ENCODE measurements around the gene DISC1. TPM values are rescaled to one million over a fixed set of nuclear protein-coding genes. Genes with fewer than 3 reads are reported as not detected.

Gene DISC1
- polyA plus RNA-seq, 1 donor from 2014 or later: 0.84 TPM

DNA sequence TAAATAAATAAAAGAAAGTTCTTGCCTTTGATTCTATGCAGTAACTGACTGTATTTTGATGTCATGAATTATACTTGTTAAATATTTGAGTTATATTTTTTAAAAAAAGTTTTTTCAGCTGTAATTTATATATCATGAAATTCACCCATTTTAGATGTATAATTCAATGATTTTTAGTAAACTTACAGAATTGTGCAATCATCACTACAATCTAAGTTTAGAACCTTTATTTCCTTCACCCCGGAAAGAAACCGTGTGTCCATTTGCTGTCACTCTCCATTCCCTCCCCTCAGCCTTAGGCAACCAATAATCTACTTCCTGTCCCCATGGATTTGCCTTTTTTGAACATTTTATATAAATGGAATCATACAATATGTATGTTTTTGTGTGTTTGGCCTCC is 32.5 kb upstream of the DISC1 start:
- Histone ChIP-seq H3K36me3 (ENCODE audit: insufficient read depth, low read length) (no peaks in the 10 kb centered on the region), H3F3A (ENCODE audit: insufficient read depth, low read length, poor library complexity, severe bottlenecking) (no peaks in the 10 kb centered on the region)
- TF ChIP-seq POLR2AphosphoS5 (IDR thresholded peaks at IDR 0.05) (no peak), EP300 (conservative IDR thresholded peaks at IDR 0.05; ENCODE audit: poor library complexity, severe bottlenecking) (no peak), RAD21 (conservative IDR thresholded peaks at IDR 0.05) (no peak), TAF1 (IDR thresholded peaks at IDR 0.05; ENCODE audit: low read depth) (no peak)

DNA sequence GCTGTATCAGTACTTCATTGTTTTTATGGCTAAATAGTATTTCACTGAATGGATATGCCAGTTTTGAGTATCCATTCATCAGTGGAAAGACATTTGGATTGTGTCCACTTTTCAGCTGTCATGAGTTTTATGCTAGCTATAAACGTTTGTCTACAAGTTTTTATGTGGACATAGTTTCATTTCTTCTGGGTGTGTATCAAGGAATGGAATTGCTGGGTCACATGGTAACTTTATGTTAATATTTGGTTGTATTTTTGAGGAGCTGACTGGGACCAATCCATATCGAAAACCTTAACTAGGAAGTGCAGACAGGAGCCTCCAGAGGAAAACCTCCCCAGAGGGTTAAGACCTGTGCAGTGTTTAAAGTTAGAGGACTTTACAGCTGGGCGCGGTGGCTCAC is 31.8 kb upstream of the DISC1 start:
- no peak overlapping the region for H3K4me2 ChIP-seq (ENCODE audit: low read length)
- H3F3A ChIP-seq (ENCODE audit: insufficient read depth, low read length, poor library complexity, severe bottlenecking): no peaks in the 10 kb centered on the region

More for the DNA sequence above, 32.5 kb upstream of the DISC1 start:
- H3K27me3 ChIP-seq (ENCODE audit: insufficient read depth, low read depth, low read length): no peaks in the 10 kb centered on the region
- no peak overlapping the region for H3K27ac ChIP-seq (ENCODE audit: low read length)
- H3K9me2 ChIP-seq (ENCODE audit: insufficient read depth, low read length): no peaks in the 10 kb centered on the region
- H3K4me2 ChIP-seq (ENCODE audit: low read length): no peak overlapping the region
- no peak overlapping the region for H2AFZ ChIP-seq (ENCODE audit: low read depth, low read length)
- H4K20me1 ChIP-seq (ENCODE audit: insufficient read depth): no peaks in the 10 kb centered on the region
- no peak overlapping the region for H3K4me3 ChIP-seq (ENCODE audit: low read length)
- no peak overlapping the region for H3K9ac ChIP-seq (ENCODE audit: low read length)
- no peaks in the 10 kb centered on the region for H3K9me3 ChIP-seq (ENCODE audit: low read length)
- H3K79me2 ChIP-seq (replicated peaks; ENCODE audit: insufficient read depth, low read length): no peaks in the 10 kb centered on the region

More for the DNA sequence above, 31.8 kb upstream of the DISC1 start:
- H3K79me2 ChIP-seq (replicated peaks; ENCODE audit: insufficient read depth, low read length): no peaks in the 10 kb centered on the region
- no peaks in the 10 kb centered on the region for H3K27me3 ChIP-seq (ENCODE audit: insufficient read depth, low read depth, low read length)
- no peak overlapping the region for H3K9ac ChIP-seq (ENCODE audit: low read length)
- H3K27ac ChIP-seq (ENCODE audit: low read length): no peak overlapping the region
- TF ChIP-seq, protein P1, sequence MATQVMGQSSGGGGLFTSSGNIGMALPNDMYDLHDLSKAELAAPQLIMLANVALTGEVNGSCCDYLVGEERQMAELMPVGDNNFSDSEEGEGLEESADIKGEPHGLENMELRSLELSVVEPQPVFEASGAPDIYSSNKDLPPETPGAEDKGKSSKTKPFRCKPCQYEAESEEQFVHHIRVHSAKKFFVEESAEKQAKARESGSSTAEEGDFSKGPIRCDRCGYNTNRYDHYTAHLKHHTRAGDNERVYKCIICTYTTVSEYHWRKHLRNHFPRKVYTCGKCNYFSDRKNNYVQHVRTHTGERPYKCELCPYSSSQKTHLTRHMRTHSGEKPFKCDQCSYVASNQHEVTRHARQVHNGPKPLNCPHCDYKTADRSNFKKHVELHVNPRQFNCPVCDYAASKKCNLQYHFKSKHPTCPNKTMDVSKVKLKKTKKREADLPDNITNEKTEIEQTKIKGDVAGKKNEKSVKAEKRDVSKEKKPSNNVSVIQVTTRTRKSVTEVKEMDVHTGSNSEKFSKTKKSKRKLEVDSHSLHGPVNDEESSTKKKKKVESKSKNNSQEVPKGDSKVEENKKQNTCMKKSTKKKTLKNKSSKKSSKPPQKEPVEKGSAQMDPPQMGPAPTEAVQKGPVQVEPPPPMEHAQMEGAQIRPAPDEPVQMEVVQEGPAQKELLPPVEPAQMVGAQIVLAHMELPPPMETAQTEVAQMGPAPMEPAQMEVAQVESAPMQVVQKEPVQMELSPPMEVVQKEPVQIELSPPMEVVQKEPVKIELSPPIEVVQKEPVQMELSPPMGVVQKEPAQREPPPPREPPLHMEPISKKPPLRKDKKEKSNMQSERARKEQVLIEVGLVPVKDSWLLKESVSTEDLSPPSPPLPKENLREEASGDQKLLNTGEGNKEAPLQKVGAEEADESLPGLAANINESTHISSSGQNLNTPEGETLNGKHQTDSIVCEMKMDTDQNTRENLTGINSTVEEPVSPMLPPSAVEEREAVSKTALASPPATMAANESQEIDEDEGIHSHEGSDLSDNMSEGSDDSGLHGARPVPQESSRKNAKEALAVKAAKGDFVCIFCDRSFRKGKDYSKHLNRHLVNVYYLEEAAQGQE (IDR thresholded peaks at IDR 0.05; ENCODE audit: borderline replicate concordance): no peak
- TF ChIP-seq SMC3 (conservative IDR thresholded peaks at IDR 0.05; ENCODE audit: poor library complexity) (no peak), RAD21 (conservative IDR thresholded peaks at IDR 0.05) (no peak), EP300 (conservative IDR thresholded peaks at IDR 0.05; ENCODE audit: poor library complexity, severe bottlenecking) (no peak), POLR2AphosphoS5 (IDR thresholded peaks at IDR 0.05) (no peak), EZH2 (IDR thresholded peaks at IDR 0.05; ENCODE audit: borderline replicate concordance, insufficient read depth, low read length, poor library complexity, severe bottlenecking) (no peak), MXI1 (conservative IDR thresholded peaks at IDR 0.05; ENCODE audit: poor library complexity, severe bottlenecking) (no peak), TAF1 (IDR thresholded peaks at IDR 0.05; ENCODE audit: low read depth) (no peak)
- TF ChIP-seq, protein P2, sequence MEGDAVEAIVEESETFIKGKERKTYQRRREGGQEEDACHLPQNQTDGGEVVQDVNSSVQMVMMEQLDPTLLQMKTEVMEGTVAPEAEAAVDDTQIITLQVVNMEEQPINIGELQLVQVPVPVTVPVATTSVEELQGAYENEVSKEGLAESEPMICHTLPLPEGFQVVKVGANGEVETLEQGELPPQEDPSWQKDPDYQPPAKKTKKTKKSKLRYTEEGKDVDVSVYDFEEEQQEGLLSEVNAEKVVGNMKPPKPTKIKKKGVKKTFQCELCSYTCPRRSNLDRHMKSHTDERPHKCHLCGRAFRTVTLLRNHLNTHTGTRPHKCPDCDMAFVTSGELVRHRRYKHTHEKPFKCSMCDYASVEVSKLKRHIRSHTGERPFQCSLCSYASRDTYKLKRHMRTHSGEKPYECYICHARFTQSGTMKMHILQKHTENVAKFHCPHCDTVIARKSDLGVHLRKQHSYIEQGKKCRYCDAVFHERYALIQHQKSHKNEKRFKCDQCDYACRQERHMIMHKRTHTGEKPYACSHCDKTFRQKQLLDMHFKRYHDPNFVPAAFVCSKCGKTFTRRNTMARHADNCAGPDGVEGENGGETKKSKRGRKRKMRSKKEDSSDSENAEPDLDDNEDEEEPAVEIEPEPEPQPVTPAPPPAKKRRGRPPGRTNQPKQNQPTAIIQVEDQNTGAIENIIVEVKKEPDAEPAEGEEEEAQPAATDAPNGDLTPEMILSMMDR (IDR thresholded peaks at IDR 0.05; ENCODE audit: poor library complexity, severe bottlenecking): no peak
- H3K9me3 ChIP-seq (ENCODE audit: low read length): no peaks in the 10 kb centered on the region
- no peaks in the 10 kb centered on the region for H4K20me1 ChIP-seq (ENCODE audit: insufficient read depth)
- H3K9me2 ChIP-seq (ENCODE audit: insufficient read depth, low read length): no peaks in the 10 kb centered on the region
- no peak overlapping the region for H3K4me3 ChIP-seq (ENCODE audit: low read length)
- no peaks in the 10 kb centered on the region for H3K36me3 ChIP-seq (ENCODE audit: insufficient read depth, low read length)
- H2AFZ ChIP-seq (ENCODE audit: low read depth, low read length): no peak overlapping the region

Measured in neural cell (in vitro differentiated cells).